CD4-positive, alpha-beta T cell (primary cell): ENCODE data around the gene MAPK7. TPM values are rescaled to one million over a fixed set of nuclear protein-coding genes. Genes with fewer than 3 reads are reported as not detected.
"Not testable (repeated sequence)": the region's sequence is repeated elsewhere in the genome, so short reads cannot be mapped to it uniquely, and the experiment has no call there.

Experiments used
- ATAC-seq: fragments of 200-7000 bp; cut with Tn5 transposase; one replicate; pipeline ENCODE4 v1.10.0; 2022; ENCODE audit warnings: mild to moderate bottlenecking; ENCODE audit not compliant: poor library complexity
- CTCF ChIA-PET: fragments of 350-600 bp; sonication (Branson Sonifier 250); formaldehyde crosslinking; loops from one replicate; lab custom pipeline; 2021; ENCODE audit warnings: antibody characterized with exemption, inconsistent platforms; lab: Charles Lee
- POLR2A ChIA-PET: fragments of 350-600 bp; sonication (Branson Sonifier 250); formaldehyde crosslinking; loops from one replicate; lab custom pipeline; 2021; ENCODE audit warnings: antibody characterized with exemption, inconsistent platforms; lab: Charles Lee
- DNase-seq, 14 experiments: peaks; one replicate each; pipeline ENCODE4 v3.0.0-alpha.2; 2013 to 2020; ENCODE audit warnings: mixed read lengths in 2 of 14
- H3K27ac ChIP-seq, 2 donors: one replicate each; pipeline versions ENCODE4 v1.5.1 to v1.7.0; 2013; ENCODE audit warnings: low read length in 2 of 2, low read depth in 1 of 2, mild to moderate bottlenecking in 1 of 2
- H3K27me3 ChIP-seq, 2 experiments: 1 replicate in 1 of 2; 2 replicates in 1 of 2; pipeline versions ENCODE4 v1.6.1 to v1.7.0; 2013; ENCODE audit warnings: low read length in 2 of 2, control low read depth in 1 of 2, mild to moderate bottlenecking in 1 of 2, moderate library complexity in 1 of 2; ENCODE audit not compliant: insufficient read depth in 2 of 2, control insufficient read depth in 1 of 2
- H3K36me3 ChIP-seq: one replicate; pipeline ENCODE4 v1.6.1; 2013; ENCODE audit warnings: low read length, control low read depth; ENCODE audit not compliant: insufficient read depth
- H3K4me1 ChIP-seq: one replicate; pipeline ENCODE4 v1.6.1; 2013; ENCODE audit warnings: low read length, control low read depth; ENCODE audit not compliant: insufficient read depth
- H3K4me3 ChIP-seq: one replicate; pipeline ENCODE4 v1.5.1; 2013; ENCODE audit warnings: mild to moderate bottlenecking, low read length, moderate library complexity
- H3K9me3 ChIP-seq, 2 experiments: 1 replicate in 1 of 2; 2 replicates in 1 of 2; pipeline versions ENCODE4 v1.6.1 to v1.7.0; 2013; ENCODE audit warnings: low read length in 2 of 2, mild to moderate bottlenecking in 2 of 2, control low read depth in 1 of 2, moderate library complexity in 1 of 2; ENCODE audit not compliant: control insufficient read depth in 1 of 2, insufficient read depth in 1 of 2
- H3K27ac Mint-ChIP-seq: one replicate; pipeline ENCODE4 v1.8.0; 2020; ENCODE audit warnings: mixed read lengths
- H3K27me3 Mint-ChIP-seq: one replicate; pipeline ENCODE4 v1.8.0; 2021; ENCODE audit warnings: mixed read lengths
- H3K36me3 Mint-ChIP-seq: one replicate; pipeline ENCODE4 v1.8.0; 2021; ENCODE audit warnings: low read depth, mixed read lengths
- H3K4me1 Mint-ChIP-seq: one replicate; pipeline ENCODE4 v1.8.0; 2021; ENCODE audit warnings: low read depth, mixed read lengths
- H3K4me3 Mint-ChIP-seq: one replicate; pipeline ENCODE4 v1.8.0; 2020; ENCODE audit warnings: mild to moderate bottlenecking, mixed read lengths
- H3K9me3 Mint-ChIP-seq: one replicate; pipeline ENCODE4 v1.8.0; 2020; ENCODE audit warnings: mixed read lengths
- intact Hi-C, 2 experiments: fragments of 100-400 bp; cut with DNase I in 1 of 2; cut with micrococcal nuclease in 1 of 2; formaldehyde crosslinking; loops; one replicate each; pipeline versions ENCODE4 v1.15.1 to v1.9.0; 2023 to 2025; cut with DNase I, micrococcal nuclease
- total RNA-seq, 174 experiments: library from RNA in 2 of 174; stranded (reverse) in 2 of 174; gene quantifications; one replicate each; pipeline ENCODE4 v1.2.3 and lab custom pipeline; 2021 to 2026
- TF ChIP-seq, protein P1 (sequence below): fragments of 200-600 bp; IDR thresholded peaks from one replicate; pipeline ENCODE4 v1.8.0; 2022; ENCODE audit warnings: antibody characterized with exemption, mild to moderate bottlenecking

MAPK7 gene
- total RNA-seq, 2 experiments from 2014 or later = 15.2 to 17.3 TPM

DNA sequence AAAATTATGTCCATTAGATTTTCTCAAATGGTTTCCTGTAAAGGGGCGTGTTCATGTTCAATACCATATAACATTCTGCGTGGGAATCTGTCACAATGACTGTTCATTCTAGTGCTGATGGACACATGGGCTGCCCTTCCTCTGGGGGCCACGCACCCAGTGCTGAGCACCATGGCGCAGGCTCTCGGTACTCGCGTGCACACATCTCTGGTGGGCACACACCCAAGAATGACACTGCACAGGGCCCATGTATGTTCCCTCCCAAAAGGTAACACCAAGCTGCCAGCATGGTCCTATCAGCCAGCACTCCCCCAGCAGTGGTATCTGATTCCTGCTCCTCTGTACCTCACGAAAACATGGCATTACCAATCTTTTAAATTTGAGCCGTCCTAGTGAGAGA lies 29.5 kb upstream of the MAPK7 start:
- Mint-ChIP-seq H3K36me3 (no peaks in the 10 kb centered on the region), H3K4me1 (no peaks in the 10 kb centered on the region), H3K9me3 (no peaks in the 10 kb centered on the region), H3K27me3 (peaks cover 9% of the 10 kb centered on the region), H3K4me3 (no peak overlapping the region), H3K27ac (no peak overlapping the region)
- CTCF ChIA-PET = no interaction called here
- no peaks in the 10 kb centered on the region for H3K9me3 ChIP-seq
- ATAC-seq = no peak
- POLR2A ChIA-PET = no interaction called here
- H3K36me3 ChIP-seq = no peaks in the 10 kb centered on the region
- intact Hi-C loops = no loop called here
- no peak overlapping the region for H3K4me3 ChIP-seq
- H3K27ac ChIP-seq = no peak overlapping the region
- no peak for DNase-seq
- TF ChIP-seq, protein P1, sequence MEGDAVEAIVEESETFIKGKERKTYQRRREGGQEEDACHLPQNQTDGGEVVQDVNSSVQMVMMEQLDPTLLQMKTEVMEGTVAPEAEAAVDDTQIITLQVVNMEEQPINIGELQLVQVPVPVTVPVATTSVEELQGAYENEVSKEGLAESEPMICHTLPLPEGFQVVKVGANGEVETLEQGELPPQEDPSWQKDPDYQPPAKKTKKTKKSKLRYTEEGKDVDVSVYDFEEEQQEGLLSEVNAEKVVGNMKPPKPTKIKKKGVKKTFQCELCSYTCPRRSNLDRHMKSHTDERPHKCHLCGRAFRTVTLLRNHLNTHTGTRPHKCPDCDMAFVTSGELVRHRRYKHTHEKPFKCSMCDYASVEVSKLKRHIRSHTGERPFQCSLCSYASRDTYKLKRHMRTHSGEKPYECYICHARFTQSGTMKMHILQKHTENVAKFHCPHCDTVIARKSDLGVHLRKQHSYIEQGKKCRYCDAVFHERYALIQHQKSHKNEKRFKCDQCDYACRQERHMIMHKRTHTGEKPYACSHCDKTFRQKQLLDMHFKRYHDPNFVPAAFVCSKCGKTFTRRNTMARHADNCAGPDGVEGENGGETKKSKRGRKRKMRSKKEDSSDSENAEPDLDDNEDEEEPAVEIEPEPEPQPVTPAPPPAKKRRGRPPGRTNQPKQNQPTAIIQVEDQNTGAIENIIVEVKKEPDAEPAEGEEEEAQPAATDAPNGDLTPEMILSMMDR = no peak
- no peaks in the 10 kb centered on the region for H3K27me3 ChIP-seq
- H3K4me1 ChIP-seq = no peaks in the 10 kb centered on the region

DNA sequence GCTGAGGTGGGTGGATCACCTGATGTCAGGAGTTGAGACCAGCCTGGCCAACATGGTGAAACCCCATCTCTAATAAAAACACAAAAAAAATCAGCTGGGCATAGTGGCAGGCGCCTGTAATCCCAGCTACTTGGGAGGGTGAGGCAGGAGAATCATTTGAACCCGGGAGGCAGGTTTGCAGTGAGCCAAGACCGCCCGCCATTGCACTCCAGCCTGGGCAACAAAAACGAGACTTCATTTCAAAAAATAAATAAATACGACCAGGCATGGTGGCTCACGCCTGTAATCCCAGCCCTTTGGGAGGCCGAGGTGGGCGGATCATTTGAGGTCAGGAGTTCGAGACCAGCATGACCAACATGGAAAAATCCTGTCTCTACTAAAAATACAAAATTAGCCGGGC lies 24.9 kb upstream of the MAPK7 start:
- ChIA-PET POLR2A (interaction anchor here (0.6 kb wide), 1 partner anchor 24 kb away, joined by 3 read pairs; no protein-coding TSS in a partner anchor), CTCF (interaction anchor here (0.9 kb wide), 1 partner anchor 9 kb away, joined by 3 read pairs; the partner anchor contains the start of gene B9D1)

DNA sequence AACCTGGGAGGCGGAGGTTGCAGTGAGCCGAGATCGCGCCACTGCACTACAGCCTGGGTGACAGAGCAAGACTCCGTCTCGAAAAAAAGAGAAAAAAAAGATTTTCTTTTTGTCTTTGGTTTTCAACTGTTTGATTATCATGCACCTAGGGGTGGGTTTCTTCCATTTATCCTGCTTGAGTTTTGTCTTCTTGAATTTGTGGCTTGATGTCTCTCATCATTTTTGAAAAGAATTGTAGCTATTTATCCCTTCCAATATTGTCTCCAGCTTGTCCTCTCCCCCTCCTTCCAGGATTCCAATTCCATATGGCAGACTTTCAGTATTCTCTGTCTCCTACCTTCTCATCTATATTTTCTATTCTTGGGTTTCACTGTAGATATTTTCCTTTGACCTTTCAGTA lies 23.6 kb upstream of the MAPK7 start:
- H3K4me3 Mint-ChIP-seq = no peak overlapping the region
- DNase-seq = no peak
- Histone ChIP-seq H3K27ac (no peak overlapping the region), H3K36me3 (no peaks in the 10 kb centered on the region), H3K27me3 (peaks cover 0 to under 1% of the 10 kb centered on the region in 2 experiments), H3K4me3 (no peak overlapping the region), H3K4me1 (no peaks in the 10 kb centered on the region), H3K9me3 (no peaks in the 10 kb centered on the region)
- ChIA-PET POLR2A (no interaction called here), CTCF (no interaction called here)
- intact Hi-C loops = no loop called here
- no peaks in the 10 kb centered on the region for H3K9me3 Mint-ChIP-seq
- H3K36me3 Mint-ChIP-seq = no peaks in the 10 kb centered on the region
- H3K4me1 Mint-ChIP-seq = no peaks in the 10 kb centered on the region
- no peak overlapping the region for H3K27ac Mint-ChIP-seq
- TF ChIP-seq, protein P1 = no peak
- no peak for ATAC-seq
- peaks cover 24% of the 10 kb centered on the region for H3K27me3 Mint-ChIP-seq

More for the DNA sequence above, 24.9 kb upstream of the MAPK7 start:
- H3K27me3 Mint-ChIP-seq = peaks cover 19% of the 10 kb centered on the region
- ATAC-seq, H3K4me1 Mint-ChIP-seq, intact Hi-C loops, H3K27ac Mint-ChIP-seq, H3K36me3 Mint-ChIP-seq, DNase-seq, H3K4me3 ChIP-seq, H3K27ac ChIP-seq, H3K4me3 Mint-ChIP-seq, H3K9me3 ChIP-seq, H3K36me3 ChIP-seq, H3K4me1 ChIP-seq, H3K27me3 ChIP-seq, H3K9me3 Mint-ChIP-seq: not testable (repeated sequence)

DNA sequence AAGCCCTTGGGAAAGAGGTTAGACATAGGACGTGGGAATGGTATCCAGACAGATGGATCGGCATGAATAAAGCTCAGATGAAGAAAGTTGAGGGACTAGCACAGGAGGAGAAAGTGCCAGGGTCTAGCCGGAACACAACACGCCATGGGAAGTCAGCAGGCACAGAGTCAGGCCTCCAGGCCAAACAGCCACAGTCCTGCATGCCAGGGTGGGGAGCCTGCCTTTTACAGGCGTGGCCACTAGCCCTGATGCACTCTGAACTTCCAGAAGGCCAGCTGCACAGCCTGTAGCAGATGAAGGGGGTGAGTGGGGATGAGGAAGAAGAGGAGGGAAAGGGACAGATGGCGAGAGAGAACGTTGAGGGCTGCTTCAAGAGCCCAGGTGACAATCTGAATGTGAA lies 20.9 kb upstream of the MAPK7 start:
- Mint-ChIP-seq H3K27me3 (peaks cover 14% of the 10 kb centered on the region), H3K27ac (no peak overlapping the region), H3K9me3 (no peaks in the 10 kb centered on the region), H3K4me3 (no peak overlapping the region), H3K36me3 (no peaks in the 10 kb centered on the region), H3K4me1 (peaks cover 7% of the 10 kb centered on the region)
- CTCF ChIA-PET = no interaction called here
- TF ChIP-seq, protein P1 = no peak
- Histone ChIP-seq H3K36me3 (no peaks in the 10 kb centered on the region), H3K4me3 (no peak overlapping the region), H3K4me1 (peaks cover 8% of the 10 kb centered on the region), H3K27me3 (peaks cover 0 to 3% of the 10 kb centered on the region in 2 experiments), H3K9me3 (no peaks in the 10 kb centered on the region), H3K27ac (no peak overlapping the region)
- intact Hi-C loops = no loop called here
- ATAC-seq = no peak
- POLR2A ChIA-PET = no interaction called here
- DNase-seq = no peak
